ENCODE measurements around the gene CPT1C.

Gene CPT1C

DNA sequence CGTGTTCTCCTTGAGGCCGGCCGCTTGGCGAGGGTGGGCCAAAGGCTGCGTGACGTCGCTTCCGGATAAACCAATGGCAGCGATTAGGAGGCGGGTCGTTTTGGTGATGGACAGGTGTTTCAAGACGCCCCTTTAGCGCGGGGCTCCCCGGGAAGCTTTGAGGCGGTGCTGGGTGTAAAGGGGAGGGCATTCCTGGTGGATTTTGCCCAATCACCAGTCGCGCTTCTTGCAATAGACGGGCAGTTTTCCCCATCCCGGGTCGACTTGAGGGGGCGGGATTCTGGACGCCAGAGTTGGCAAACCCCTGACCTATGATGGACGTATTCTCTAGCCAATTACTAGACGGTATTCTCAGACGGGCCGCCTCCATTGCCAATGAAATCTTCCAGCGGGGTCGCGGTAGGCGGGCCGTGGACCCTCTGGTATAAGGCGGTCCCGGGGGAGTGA, 14.1 kb upstream of the CPT1C start:
- peak overlapping the region; percentile 82 for H3K27ac ChIP-seq (ENCODE audit: poor library complexity, severe bottlenecking)
- H3K27me3 ChIP-seq (ENCODE audit: insufficient read depth, poor library complexity, severe bottlenecking), result no peaks in the 10 kb centered on the region
- TF ChIP-seq, protein P1, sequence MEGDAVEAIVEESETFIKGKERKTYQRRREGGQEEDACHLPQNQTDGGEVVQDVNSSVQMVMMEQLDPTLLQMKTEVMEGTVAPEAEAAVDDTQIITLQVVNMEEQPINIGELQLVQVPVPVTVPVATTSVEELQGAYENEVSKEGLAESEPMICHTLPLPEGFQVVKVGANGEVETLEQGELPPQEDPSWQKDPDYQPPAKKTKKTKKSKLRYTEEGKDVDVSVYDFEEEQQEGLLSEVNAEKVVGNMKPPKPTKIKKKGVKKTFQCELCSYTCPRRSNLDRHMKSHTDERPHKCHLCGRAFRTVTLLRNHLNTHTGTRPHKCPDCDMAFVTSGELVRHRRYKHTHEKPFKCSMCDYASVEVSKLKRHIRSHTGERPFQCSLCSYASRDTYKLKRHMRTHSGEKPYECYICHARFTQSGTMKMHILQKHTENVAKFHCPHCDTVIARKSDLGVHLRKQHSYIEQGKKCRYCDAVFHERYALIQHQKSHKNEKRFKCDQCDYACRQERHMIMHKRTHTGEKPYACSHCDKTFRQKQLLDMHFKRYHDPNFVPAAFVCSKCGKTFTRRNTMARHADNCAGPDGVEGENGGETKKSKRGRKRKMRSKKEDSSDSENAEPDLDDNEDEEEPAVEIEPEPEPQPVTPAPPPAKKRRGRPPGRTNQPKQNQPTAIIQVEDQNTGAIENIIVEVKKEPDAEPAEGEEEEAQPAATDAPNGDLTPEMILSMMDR (IDR thresholded peaks at IDR 0.05; ENCODE audit: poor library complexity, severe bottlenecking), result no peak
- peaks cover 20% of the 10 kb centered on the region for H3K36me3 ChIP-seq (ENCODE audit: low read depth)
- peak overlapping the region; percentile 89 for H3K4me3 ChIP-seq (ENCODE audit: severe bottlenecking)
- peak; percentile 77 for ATAC-seq (ENCODE audit: low read depth)
- DNase-seq (ENCODE audit: low spot score), result peak; percentile 98
- no peaks in the 10 kb centered on the region for H3K9me3 ChIP-seq (ENCODE audit: severe bottlenecking)
- H3K4me1 ChIP-seq (ENCODE audit: insufficient read depth, poor library complexity, severe bottlenecking), result peaks cover 2% of the 10 kb centered on the region

- Histone ChIP-seq H3K4me1 (ENCODE audit: insufficient read depth, poor library complexity, severe bottlenecking) (peaks cover 2% of the 10 kb centered on the region), H3K36me3 (ENCODE audit: low read depth) (peaks cover 26% of the 10 kb centered on the region), H3K9me3 (ENCODE audit: severe bottlenecking) (no peaks in the 10 kb centered on the region), H3K27ac (ENCODE audit: poor library complexity, severe bottlenecking) (peak within 1 kb of the TSS; percentile 82), H3K4me3 (ENCODE audit: severe bottlenecking) (peak within 1 kb of the TSS; percentile 89), H3K27me3 (ENCODE audit: insufficient read depth, poor library complexity, severe bottlenecking) (no peaks in the 10 kb centered on the region)
- ATAC-seq (ENCODE audit: low read depth), result no peak
- TF ChIP-seq, protein P1 (IDR thresholded peaks at IDR 0.05; ENCODE audit: poor library complexity, severe bottlenecking), result no peak
- peak; percentile 42 for DNase-seq (ENCODE audit: low spot score)
Observed at GRCh38 chr19:49677231-49677900, 13.6 kb upstream of the CPT1C start, which contains the start of gene PRMT1. Gene PRMT1, plus strand, starts transcription at chr19:49677271. Its CDS starts 10 bp downstream, at chr19:49677281.

GRCh38 chr19:49677901-49678674, 12.8 kb upstream of the CPT1C start:
- no peak for ATAC-seq (ENCODE audit: low read depth)
- Histone ChIP-seq H3K27ac (ENCODE audit: poor library complexity, severe bottlenecking) (peak overlapping the region; percentile 82), H3K9me3 (ENCODE audit: severe bottlenecking) (no peaks in the 10 kb centered on the region), H3K4me3 (ENCODE audit: severe bottlenecking) (peak overlapping the region; percentile 89), H3K4me1 (ENCODE audit: insufficient read depth, poor library complexity, severe bottlenecking) (peaks cover 2% of the 10 kb centered on the region), H3K36me3 (ENCODE audit: low read depth) (peaks cover 33% of the 10 kb centered on the region), H3K27me3 (ENCODE audit: insufficient read depth, poor library complexity, severe bottlenecking) (no peaks in the 10 kb centered on the region)
- peak; percentile 50 for DNase-seq (ENCODE audit: low spot score)
- TF ChIP-seq, protein P1 (IDR thresholded peaks at IDR 0.05; ENCODE audit: poor library complexity, severe bottlenecking), result peak; percentile 74

DNA sequence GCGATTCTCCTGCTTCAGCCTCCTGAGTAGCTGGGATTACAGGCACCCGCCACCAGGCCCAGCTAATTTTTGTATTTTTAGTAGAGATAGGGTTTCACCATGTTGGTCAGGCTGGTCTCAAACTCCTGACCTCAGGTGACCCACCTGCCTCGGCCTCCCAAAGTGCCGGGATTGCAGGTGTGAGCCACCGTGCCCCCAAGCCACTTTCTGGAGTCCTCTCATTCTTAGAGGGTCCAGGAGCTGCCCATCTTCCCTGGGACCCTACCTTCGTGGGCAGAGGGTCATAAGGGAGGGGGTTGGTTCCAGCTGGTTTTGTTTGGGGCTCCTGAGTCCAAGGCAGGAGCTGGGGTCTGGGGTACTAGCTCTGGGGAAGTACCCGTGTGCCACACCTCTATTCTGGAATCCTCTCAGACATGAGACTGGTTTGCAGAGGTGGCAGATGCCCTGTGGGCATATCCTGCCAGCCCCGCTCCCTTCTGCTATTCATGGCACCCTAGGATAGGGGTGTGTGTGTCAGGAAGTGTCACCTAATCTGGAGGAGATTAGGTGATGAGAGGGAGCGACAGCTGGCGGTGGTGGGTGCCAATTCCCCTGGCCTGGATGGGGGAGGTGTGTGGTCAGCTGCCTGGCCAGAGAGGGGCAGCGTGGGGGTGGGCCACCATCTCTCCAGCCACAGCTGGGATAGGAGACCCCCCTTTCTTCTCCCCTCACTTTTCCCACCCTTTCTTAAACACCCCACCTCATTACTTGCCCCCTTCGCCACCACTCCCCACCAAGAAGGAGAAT, 11.7 kb upstream of the CPT1C start:
- Histone ChIP-seq H3K27me3 (ENCODE audit: insufficient read depth, poor library complexity, severe bottlenecking) (no peaks in the 10 kb centered on the region), H3K9me3 (ENCODE audit: severe bottlenecking) (no peaks in the 10 kb centered on the region), H3K27ac (ENCODE audit: poor library complexity, severe bottlenecking) (peak overlapping the region; percentile 82), H3K36me3 (ENCODE audit: low read depth) (peaks cover 44% of the 10 kb centered on the region), H3K4me3 (ENCODE audit: severe bottlenecking) (no peak overlapping the region), H3K4me1 (ENCODE audit: insufficient read depth, poor library complexity, severe bottlenecking) (peaks cover 2% of the 10 kb centered on the region)
- ATAC-seq (ENCODE audit: low read depth), result no peak
- TF ChIP-seq, protein P1 (IDR thresholded peaks at IDR 0.05; ENCODE audit: poor library complexity, severe bottlenecking), result no peak
- DNase-seq (ENCODE audit: low spot score), result no peak
